WTC11 (cell line): ENCODE measurements around the gene ABR. TPM values are rescaled to one million over a fixed set of nuclear protein-coding genes. Genes with fewer than 3 reads are reported as not detected.

Experiments used
- ATAC-seq: fragments of 200-7000 bp; cut with Tn5 transposase; 2 replicates; pipeline ENCODE4 v1.10.0; 2021; ENCODE audit warnings: mild to moderate bottlenecking, moderate library complexity
- CTCF ChIA-PET: fragments of 300-600 bp; sonication (Branson Sonifier 250); formaldehyde crosslinking; loops from one replicate; lab custom pipeline; 2021; ENCODE audit warnings: antibody characterized with exemption; lab: Charles Lee
- POLR2A ChIA-PET: fragments of 350-600 bp; sonication (Branson Sonifier 250); formaldehyde crosslinking; loops from one replicate; lab custom pipeline; 2021; ENCODE audit warnings: antibody characterized with exemption; lab: Charles Lee
- DNase-seq: peaks from one replicate; pipeline ENCODE4 v3.0.0; 2021; ENCODE audit warnings: low spot score
- H3K27ac Mint-ChIP-seq: 2 replicates; pipeline ENCODE4 v1.8.0; 2021; ENCODE audit warnings: mixed read lengths
- H3K27me3 Mint-ChIP-seq: 2 replicates; pipeline ENCODE4 v1.8.0; 2021; ENCODE audit warnings: low read depth, mild to moderate bottlenecking, moderate library complexity, mixed read lengths
- H3K36me3 Mint-ChIP-seq: 2 replicates; pipeline ENCODE4 v1.8.0; 2021; ENCODE audit warnings: mixed read lengths
- H3K4me1 Mint-ChIP-seq: 2 replicates; pipeline ENCODE4 v1.8.0; 2022; ENCODE audit warnings: mixed read lengths
- H3K4me3 Mint-ChIP-seq: 2 replicates; pipeline ENCODE4 v1.8.0; 2021; ENCODE audit warnings: mild to moderate bottlenecking, moderate library complexity, mixed read lengths
- H3K9me3 Mint-ChIP-seq: 2 replicates; pipeline ENCODE4 v1.8.0; 2021; ENCODE audit warnings: mixed read lengths
- EMX1 ChIP-seq: fragments of 250-450 bp; sonication (Bioruptor Pico); IDR thresholded peaks from 2 replicates; pipeline ENCODE4 v1.8.0; 2021; ENCODE audit warnings: mild to moderate bottlenecking
- GABPB1 ChIP-seq: sonication (generic); formaldehyde crosslinking; IDR thresholded peaks from 2 replicates; pipeline ENCODE4 v1.8.1; 2023; ENCODE audit warnings: mild to moderate bottlenecking, missing genetic modification reagents
- GTF2I ChIP-seq: fragments of 250-450 bp; sonication (Bioruptor Pico); conservative IDR thresholded peaks from 2 replicates; pipeline ENCODE4 v1.4.0; 2021; ENCODE audit warnings: mild to moderate bottlenecking
- MYBL2 ChIP-seq: sonication (generic); formaldehyde crosslinking; IDR thresholded peaks from 2 replicates; pipeline ENCODE4 v1.8.1; 2023; ENCODE audit warnings: mild to moderate bottlenecking, moderate library complexity, missing genetic modification reagents
- NFYB ChIP-seq: sonication (generic); formaldehyde crosslinking; conservative IDR thresholded peaks from 2 replicates; pipeline ENCODE4 v1.8.0; 2022; ENCODE audit warnings: low read depth, missing genetic modification reagents
- NR2C2 ChIP-seq: sonication (generic); formaldehyde crosslinking; IDR thresholded peaks from 2 replicates; pipeline ENCODE4 v1.8.0; 2022; ENCODE audit warnings: mild to moderate bottlenecking, missing genetic modification reagents
- OVOL2 ChIP-seq: fragments of 250-450 bp; sonication (Bioruptor Pico); IDR thresholded peaks from 2 replicates; pipeline ENCODE4 v1.9.0; 2021; ENCODE audit warnings: mild to moderate bottlenecking, borderline replicate concordance
- ZNF263 ChIP-seq: sonication (generic); formaldehyde crosslinking; IDR thresholded peaks from 2 replicates; pipeline ENCODE4 v1.8.1; 2022; ENCODE audit warnings: low read depth, mild to moderate bottlenecking, moderate library complexity, missing genetic modification reagents
- ZNF317 ChIP-seq: sonication (generic); formaldehyde crosslinking; IDR thresholded peaks from 2 replicates; pipeline ENCODE4 v1.8.1; 2023; ENCODE audit warnings: low read depth, mild to moderate bottlenecking, moderate library complexity, missing genetic modification reagents, borderline replicate concordance
- ZNF416 ChIP-seq: fragments of 250-450 bp; sonication (Bioruptor Pico); IDR thresholded peaks from 2 replicates; pipeline ENCODE4 v1.9.0; 2021; ENCODE audit warnings: mild to moderate bottlenecking, inconsistent platforms
- total RNA-seq: library from RNA; stranded (reverse); gene quantifications from 3 replicates; pipeline ENCODE4 v1.2.3, GENCODE V29; 2021
- TF ChIP-seq, protein P1 (sequence below): sonication (generic); formaldehyde crosslinking; IDR thresholded peaks from 2 replicates; pipeline ENCODE4 v1.8.1; 2022; ENCODE audit warnings: missing genetic modification reagents, borderline replicate concordance
- TF ChIP-seq, protein P2 (sequence below): sonication (generic); formaldehyde crosslinking; IDR thresholded peaks from 2 replicates; pipeline ENCODE4 v1.8.1; 2022; ENCODE audit warnings: mild to moderate bottlenecking, missing genetic modification reagents, moderate library complexity, borderline replicate concordance
- TF ChIP-seq, protein P3 (sequence below): sonication (generic); formaldehyde crosslinking; IDR thresholded peaks from 2 replicates; pipeline ENCODE4 v1.8.1; 2023; ENCODE audit warnings: mild to moderate bottlenecking, missing genetic modification reagents, moderate library complexity
- TF ChIP-seq, protein P4 (sequence below): sonication (generic); formaldehyde crosslinking; IDR thresholded peaks from 2 replicates; pipeline ENCODE4 v1.8.0; 2022; ENCODE audit warnings: mild to moderate bottlenecking, missing genetic modification reagents
- TF ChIP-seq, protein P5 (sequence below): sonication (generic); formaldehyde crosslinking; IDR thresholded peaks from 2 replicates; pipeline ENCODE4 v1.8.0; 2022; ENCODE audit warnings: mild to moderate bottlenecking, missing genetic modification reagents
- TF ChIP-seq, protein P6 (sequence below): fragments of 250-450 bp; sonication (Bioruptor Pico); IDR thresholded peaks from 2 replicates; pipeline ENCODE4 v1.9.0; 2021; ENCODE audit warnings: mild to moderate bottlenecking
- TF ChIP-seq, protein P7 (sequence below): sonication (generic); formaldehyde crosslinking; IDR thresholded peaks from 2 replicates; pipeline ENCODE4 v1.8.1; 2023; ENCODE audit warnings: mild to moderate bottlenecking, missing genetic modification reagents, borderline replicate concordance
- TF ChIP-seq, protein P8 (sequence below): fragments of 200-600 bp; IDR thresholded peaks from 2 replicates; pipeline ENCODE4 v1.8.0; 2022; ENCODE audit warnings: antibody characterized with exemption
- TF ChIP-seq, protein P9 (sequence below): sonication (generic); formaldehyde crosslinking; IDR thresholded peaks from 2 replicates; pipeline ENCODE4 v1.8.0; 2023; ENCODE audit warnings: mild to moderate bottlenecking, missing genetic modification reagents
- TF ChIP-seq, protein P10 (sequence below): fragments of 250-450 bp; sonication (Bioruptor Pico); IDR thresholded peaks from 2 replicates; pipeline ENCODE4 v1.8.0; 2021; ENCODE audit warnings: mild to moderate bottlenecking

ABR gene
- total RNA-seq, 1 experiment from 2014 or later = 38.0 TPM

DNA sequence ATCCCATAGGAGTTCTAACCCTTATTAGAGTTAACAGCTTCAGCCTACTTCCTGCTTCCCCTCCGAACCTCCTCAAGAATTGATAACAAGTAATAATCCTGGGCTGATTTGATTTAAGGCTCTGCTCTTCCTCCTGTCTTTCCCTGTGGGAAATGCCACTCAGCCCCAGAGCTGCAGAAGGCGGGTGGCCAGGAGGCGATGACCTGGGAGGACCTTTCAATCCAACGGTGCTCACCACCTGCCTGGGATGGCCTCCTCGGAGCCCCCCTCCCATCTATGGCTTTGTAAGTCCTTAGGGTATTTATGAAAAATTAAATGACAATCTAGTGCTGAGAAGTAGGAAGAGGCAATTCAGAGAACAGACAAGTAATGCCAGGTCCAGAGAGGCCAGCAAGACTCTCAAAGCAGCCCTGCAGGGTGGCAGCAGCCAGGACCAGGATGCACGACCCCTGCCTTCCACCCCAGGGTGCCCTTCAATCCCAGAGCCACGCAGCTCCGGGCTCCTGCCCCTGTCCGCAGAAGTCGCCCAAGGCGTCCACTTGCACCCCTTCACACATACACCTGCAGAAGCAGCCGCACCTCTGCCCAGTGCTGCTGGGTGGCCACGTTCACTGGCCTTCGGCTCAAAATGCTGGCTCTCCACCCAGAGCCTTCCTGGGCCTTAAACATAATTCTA lies 34.3 kb downstream of the ABR start:
- POLR2A ChIA-PET = no interaction called here
- Mint-ChIP-seq H3K4me1 (peaks cover 2% of the 10 kb centered on the region; the same call in 1 of the 2 replicates), H3K27ac (no peak overlapping the region), H3K9me3 (no peaks in the 10 kb centered on the region), H3K27me3 (no peaks in the 10 kb centered on the region), H3K4me3 (no peak overlapping the region), H3K36me3 (no peaks in the 10 kb centered on the region; the same call in 1 of the 2 replicates)
- DNase-seq = no peak
- CTCF ChIA-PET = interaction anchor here (1.0 to 9.7 kb wide), 3 partner anchors 22 to 87 kb away, joined by 5 to 134 read pairs (median 42); no protein-coding TSS in a partner anchor
- TF ChIP-seq GTF2I (CRISPR knock-in tag) (no peak), NR2C2 (CRISPR knock-in tag) (no peak), MYBL2 (no peak), EMX1 (CRISPR knock-in tag) (no peak), ZNF416 (CRISPR knock-in tag) (no peak), ZNF263 (no peak), ZNF317 (no peak), OVOL2 (CRISPR knock-in tag) (no peak), GABPB1 (no peak), NFYB (CRISPR knock-in tag) (no peak)
- TF ChIP-seq, protein P1, sequence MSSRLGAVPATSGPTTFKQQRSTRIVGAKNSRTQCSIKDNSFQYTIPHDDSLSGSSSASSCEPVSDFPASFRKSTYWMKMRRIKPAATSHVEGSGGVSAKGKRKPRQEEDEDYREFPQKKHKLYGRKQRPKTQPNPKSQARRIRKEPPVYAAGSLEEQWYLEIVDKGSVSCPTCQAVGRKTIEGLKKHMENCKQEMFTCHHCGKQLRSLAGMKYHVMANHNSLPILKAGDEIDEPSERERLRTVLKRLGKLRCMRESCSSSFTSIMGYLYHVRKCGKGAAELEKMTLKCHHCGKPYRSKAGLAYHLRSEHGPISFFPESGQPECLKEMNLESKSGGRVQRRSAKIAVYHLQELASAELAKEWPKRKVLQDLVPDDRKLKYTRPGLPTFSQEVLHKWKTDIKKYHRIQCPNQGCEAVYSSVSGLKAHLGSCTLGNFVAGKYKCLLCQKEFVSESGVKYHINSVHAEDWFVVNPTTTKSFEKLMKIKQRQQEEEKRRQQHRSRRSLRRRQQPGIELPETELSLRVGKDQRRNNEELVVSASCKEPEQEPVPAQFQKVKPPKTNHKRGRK = no peak
- TF ChIP-seq, protein P2, sequence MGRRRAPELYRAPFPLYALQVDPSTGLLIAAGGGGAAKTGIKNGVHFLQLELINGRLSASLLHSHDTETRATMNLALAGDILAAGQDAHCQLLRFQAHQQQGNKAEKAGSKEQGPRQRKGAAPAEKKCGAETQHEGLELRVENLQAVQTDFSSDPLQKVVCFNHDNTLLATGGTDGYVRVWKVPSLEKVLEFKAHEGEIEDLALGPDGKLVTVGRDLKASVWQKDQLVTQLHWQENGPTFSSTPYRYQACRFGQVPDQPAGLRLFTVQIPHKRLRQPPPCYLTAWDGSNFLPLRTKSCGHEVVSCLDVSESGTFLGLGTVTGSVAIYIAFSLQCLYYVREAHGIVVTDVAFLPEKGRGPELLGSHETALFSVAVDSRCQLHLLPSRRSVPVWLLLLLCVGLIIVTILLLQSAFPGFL (CRISPR knock-in tag) = no peak
- TF ChIP-seq, protein P3, sequence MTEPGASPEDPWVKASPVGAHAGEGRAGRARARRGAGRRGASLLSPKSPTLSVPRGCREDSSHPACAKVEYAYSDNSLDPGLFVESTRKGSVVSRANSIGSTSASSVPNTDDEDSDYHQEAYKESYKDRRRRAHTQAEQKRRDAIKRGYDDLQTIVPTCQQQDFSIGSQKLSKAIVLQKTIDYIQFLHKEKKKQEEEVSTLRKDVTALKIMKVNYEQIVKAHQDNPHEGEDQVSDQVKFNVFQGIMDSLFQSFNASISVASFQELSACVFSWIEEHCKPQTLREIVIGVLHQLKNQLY (CRISPR knock-in tag) = no peak
- TF ChIP-seq, protein P4, sequence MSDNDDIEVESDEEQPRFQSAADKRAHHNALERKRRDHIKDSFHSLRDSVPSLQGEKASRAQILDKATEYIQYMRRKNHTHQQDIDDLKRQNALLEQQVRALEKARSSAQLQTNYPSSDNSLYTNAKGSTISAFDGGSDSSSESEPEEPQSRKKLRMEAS = no peak
- TF ChIP-seq, protein P5, sequence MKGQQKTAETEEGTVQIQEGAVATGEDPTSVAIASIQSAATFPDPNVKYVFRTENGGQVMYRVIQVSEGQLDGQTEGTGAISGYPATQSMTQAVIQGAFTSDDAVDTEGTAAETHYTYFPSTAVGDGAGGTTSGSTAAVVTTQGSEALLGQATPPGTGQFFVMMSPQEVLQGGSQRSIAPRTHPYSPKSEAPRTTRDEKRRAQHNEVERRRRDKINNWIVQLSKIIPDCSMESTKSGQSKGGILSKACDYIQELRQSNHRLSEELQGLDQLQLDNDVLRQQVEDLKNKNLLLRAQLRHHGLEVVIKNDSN (CRISPR knock-in tag) = no peak
- TF ChIP-seq, protein P6, sequence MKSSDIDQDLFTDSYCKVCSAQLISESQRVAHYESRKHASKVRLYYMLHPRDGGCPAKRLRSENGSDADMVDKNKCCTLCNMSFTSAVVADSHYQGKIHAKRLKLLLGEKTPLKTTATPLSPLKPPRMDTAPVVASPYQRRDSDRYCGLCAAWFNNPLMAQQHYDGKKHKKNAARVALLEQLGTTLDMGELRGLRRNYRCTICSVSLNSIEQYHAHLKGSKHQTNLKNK (CRISPR knock-in tag) = no peak
- TF ChIP-seq, protein P7, sequence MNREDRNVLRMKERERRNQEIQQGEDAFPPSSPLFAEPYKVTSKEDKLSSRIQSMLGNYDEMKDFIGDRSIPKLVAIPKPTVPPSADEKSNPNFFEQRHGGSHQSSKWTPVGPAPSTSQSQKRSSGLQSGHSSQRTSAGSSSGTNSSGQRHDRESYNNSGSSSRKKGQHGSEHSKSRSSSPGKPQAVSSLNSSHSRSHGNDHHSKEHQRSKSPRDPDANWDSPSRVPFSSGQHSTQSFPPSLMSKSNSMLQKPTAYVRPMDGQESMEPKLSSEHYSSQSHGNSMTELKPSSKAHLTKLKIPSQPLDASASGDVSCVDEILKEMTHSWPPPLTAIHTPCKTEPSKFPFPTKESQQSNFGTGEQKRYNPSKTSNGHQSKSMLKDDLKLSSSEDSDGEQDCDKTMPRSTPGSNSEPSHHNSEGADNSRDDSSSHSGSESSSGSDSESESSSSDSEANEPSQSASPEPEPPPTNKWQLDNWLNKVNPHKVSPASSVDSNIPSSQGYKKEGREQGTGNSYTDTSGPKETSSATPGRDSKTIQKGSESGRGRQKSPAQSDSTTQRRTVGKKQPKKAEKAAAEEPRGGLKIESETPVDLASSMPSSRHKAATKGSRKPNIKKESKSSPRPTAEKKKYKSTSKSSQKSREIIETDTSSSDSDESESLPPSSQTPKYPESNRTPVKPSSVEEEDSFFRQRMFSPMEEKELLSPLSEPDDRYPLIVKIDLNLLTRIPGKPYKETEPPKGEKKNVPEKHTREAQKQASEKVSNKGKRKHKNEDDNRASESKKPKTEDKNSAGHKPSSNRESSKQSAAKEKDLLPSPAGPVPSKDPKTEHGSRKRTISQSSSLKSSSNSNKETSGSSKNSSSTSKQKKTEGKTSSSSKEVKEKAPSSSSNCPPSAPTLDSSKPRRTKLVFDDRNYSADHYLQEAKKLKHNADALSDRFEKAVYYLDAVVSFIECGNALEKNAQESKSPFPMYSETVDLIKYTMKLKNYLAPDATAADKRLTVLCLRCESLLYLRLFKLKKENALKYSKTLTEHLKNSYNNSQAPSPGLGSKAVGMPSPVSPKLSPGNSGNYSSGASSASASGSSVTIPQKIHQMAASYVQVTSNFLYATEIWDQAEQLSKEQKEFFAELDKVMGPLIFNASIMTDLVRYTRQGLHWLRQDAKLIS (CRISPR knock-in tag) = no peak
- TF ChIP-seq, protein P8, sequence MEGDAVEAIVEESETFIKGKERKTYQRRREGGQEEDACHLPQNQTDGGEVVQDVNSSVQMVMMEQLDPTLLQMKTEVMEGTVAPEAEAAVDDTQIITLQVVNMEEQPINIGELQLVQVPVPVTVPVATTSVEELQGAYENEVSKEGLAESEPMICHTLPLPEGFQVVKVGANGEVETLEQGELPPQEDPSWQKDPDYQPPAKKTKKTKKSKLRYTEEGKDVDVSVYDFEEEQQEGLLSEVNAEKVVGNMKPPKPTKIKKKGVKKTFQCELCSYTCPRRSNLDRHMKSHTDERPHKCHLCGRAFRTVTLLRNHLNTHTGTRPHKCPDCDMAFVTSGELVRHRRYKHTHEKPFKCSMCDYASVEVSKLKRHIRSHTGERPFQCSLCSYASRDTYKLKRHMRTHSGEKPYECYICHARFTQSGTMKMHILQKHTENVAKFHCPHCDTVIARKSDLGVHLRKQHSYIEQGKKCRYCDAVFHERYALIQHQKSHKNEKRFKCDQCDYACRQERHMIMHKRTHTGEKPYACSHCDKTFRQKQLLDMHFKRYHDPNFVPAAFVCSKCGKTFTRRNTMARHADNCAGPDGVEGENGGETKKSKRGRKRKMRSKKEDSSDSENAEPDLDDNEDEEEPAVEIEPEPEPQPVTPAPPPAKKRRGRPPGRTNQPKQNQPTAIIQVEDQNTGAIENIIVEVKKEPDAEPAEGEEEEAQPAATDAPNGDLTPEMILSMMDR = no peak
- TF ChIP-seq, protein P9, sequence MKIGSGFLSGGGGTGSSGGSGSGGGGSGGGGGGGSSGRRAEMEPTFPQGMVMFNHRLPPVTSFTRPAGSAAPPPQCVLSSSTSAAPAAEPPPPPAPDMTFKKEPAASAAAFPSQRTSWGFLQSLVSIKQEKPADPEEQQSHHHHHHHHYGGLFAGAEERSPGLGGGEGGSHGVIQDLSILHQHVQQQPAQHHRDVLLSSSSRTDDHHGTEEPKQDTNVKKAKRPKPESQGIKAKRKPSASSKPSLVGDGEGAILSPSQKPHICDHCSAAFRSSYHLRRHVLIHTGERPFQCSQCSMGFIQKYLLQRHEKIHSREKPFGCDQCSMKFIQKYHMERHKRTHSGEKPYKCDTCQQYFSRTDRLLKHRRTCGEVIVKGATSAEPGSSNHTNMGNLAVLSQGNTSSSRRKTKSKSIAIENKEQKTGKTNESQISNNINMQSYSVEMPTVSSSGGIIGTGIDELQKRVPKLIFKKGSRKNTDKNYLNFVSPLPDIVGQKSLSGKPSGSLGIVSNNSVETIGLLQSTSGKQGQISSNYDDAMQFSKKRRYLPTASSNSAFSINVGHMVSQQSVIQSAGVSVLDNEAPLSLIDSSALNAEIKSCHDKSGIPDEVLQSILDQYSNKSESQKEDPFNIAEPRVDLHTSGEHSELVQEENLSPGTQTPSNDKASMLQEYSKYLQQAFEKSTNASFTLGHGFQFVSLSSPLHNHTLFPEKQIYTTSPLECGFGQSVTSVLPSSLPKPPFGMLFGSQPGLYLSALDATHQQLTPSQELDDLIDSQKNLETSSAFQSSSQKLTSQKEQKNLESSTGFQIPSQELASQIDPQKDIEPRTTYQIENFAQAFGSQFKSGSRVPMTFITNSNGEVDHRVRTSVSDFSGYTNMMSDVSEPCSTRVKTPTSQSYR = no peak
- TF ChIP-seq, protein P10, sequence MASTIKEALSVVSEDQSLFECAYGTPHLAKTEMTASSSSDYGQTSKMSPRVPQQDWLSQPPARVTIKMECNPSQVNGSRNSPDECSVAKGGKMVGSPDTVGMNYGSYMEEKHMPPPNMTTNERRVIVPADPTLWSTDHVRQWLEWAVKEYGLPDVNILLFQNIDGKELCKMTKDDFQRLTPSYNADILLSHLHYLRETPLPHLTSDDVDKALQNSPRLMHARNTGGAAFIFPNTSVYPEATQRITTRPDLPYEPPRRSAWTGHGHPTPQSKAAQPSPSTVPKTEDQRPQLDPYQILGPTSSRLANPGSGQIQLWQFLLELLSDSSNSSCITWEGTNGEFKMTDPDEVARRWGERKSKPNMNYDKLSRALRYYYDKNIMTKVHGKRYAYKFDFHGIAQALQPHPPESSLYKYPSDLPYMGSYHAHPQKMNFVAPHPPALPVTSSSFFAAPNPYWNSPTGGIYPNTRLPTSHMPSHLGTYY (CRISPR knock-in tag) = no peak
- no peak for ATAC-seq
